Measurements from ENCODE around the gene YKT6. TPM values are rescaled to one million over a fixed set of nuclear protein-coding genes. Genes with fewer than 3 reads are reported as not detected.

YKT6 gene
- polyA plus RNA-seq, 1 donor (not counting 4 experiments of a cell fraction or from before 2014, with no cell fraction given) = 148 TPM

- dilution Hi-C loops (cut with MboI; ENCODE audit: extremely low pct_ligation_motif_present, low sequenced_read_pairs) = no loop called here
- FAIRE-seq = peak; percentile 75
- Histone ChIP-seq H3K36me3 (ENCODE audit: control insufficient read depth in 2 of 2, extremely low read depth in 1 of 2, insufficient read depth in 2 of 2, low read length in 2 of 2) (no peaks in the 10 kb centered on the region), H3K4me3 (ENCODE audit: control insufficient read depth in 2 of 3, extremely low read depth in 1 of 3, insufficient read depth in 2 of 3, low read depth in 1 of 3, low read length in 3 of 3) (no peak overlapping the region), H3K9me1 (ENCODE audit: control insufficient read depth, extremely low read depth, insufficient read depth, low read length) (peaks cover 3% of the 10 kb centered on the region), H3K79me2 (ENCODE audit: control insufficient read depth, insufficient read depth, low read length) (no peaks in the 10 kb centered on the region), H3K9ac (ENCODE audit: control insufficient read depth, extremely low read depth, insufficient read depth, low read length) (no peak overlapping the region), H3K4me1 (ENCODE audit: control insufficient read depth, extremely low read depth, insufficient read depth, low read length) (peaks cover 66% of the 10 kb centered on the region), H3K4me2 (ENCODE audit: control insufficient read depth, extremely low read depth, insufficient read depth, low read depth, low read length) (peak overlapping the region; percentile 43), H2AFZ (ENCODE audit: control insufficient read depth, low read length) (no peak overlapping the region), H3K9me3 (ENCODE audit: control insufficient read depth, low read depth, low read length) (no peaks in the 10 kb centered on the region), H3K27ac (ENCODE audit: control insufficient read depth, insufficient read depth, low read length) (no peak overlapping the region), H3K27me3 (ENCODE audit: control insufficient read depth, extremely low read depth, insufficient read depth, low read length) (peaks cover 7% of the 10 kb centered on the region), H4K20me1 (ENCODE audit: control insufficient read depth, extremely low read depth, insufficient read depth, low read length) (no peaks in the 10 kb centered on the region)
- DNase-seq (ENCODE audit: low read depth, low spot score) = peak; percentile 48
- no peak for TF ChIP-seq EZH2 (IDR thresholded peaks at IDR 0.05; ENCODE audit: low read length)
- no peak for TF ChIP-seq CTCF (optimal IDR thresholded peaks at IDR 0.05 in 1 of 3, IDR thresholded peaks at IDR 0.05 in 1 of 3, conservative IDR thresholded peaks at IDR 0.05 in 1 of 3; ENCODE audit: extremely low read depth in 1 of 3, insufficient read depth in 2 of 3, low read length in 3 of 3)
Measured at GRCh38 chr7:44262031-44262430, 61.3 kb downstream of the YKT6 start.

GRCh38 chr7:44263326-44264082 is 62.7 kb downstream of the YKT6 start:
- FAIRE-seq = no peak

More at GRCh38 chr7:44263326-44264082, 62.7 kb downstream of the YKT6 start:
- Histone ChIP-seq H3K4me1 (ENCODE audit: control insufficient read depth, extremely low read depth, insufficient read depth, low read length) (peaks cover 54% of the 10 kb centered on the region), H3K4me3 (ENCODE audit: control insufficient read depth in 2 of 3, extremely low read depth in 1 of 3, insufficient read depth in 2 of 3, low read depth in 1 of 3, low read length in 3 of 3) (no peak overlapping the region), H4K20me1 (ENCODE audit: control insufficient read depth, extremely low read depth, insufficient read depth, low read length) (no peaks in the 10 kb centered on the region), H3K36me3 (ENCODE audit: control insufficient read depth in 2 of 2, extremely low read depth in 1 of 2, insufficient read depth in 2 of 2, low read length in 2 of 2) (no peaks in the 10 kb centered on the region), H2AFZ (ENCODE audit: control insufficient read depth, low read length) (peak overlapping the region; percentile 36), H3K4me2 (ENCODE audit: control insufficient read depth, extremely low read depth, insufficient read depth, low read depth, low read length) (peak overlapping the region; percentile 69), H3K9ac (ENCODE audit: control insufficient read depth, extremely low read depth, insufficient read depth, low read length) (peak overlapping the region; percentile 46), H3K9me1 (ENCODE audit: control insufficient read depth, extremely low read depth, insufficient read depth, low read length) (peaks cover 2% of the 10 kb centered on the region), H3K79me2 (ENCODE audit: control insufficient read depth, insufficient read depth, low read length) (no peaks in the 10 kb centered on the region), H3K9me3 (ENCODE audit: control insufficient read depth, low read depth, low read length) (no peaks in the 10 kb centered on the region), H3K27ac (ENCODE audit: control insufficient read depth, insufficient read depth, low read length) (peak overlapping the region; percentile 48), H3K27me3 (ENCODE audit: control insufficient read depth, extremely low read depth, insufficient read depth, low read length) (peaks cover 7% of the 10 kb centered on the region)
- DNase-seq (ENCODE audit: low read depth, low spot score) = no peak
- TF ChIP-seq EZH2 (IDR thresholded peaks at IDR 0.05; ENCODE audit: low read length) (no peak), CTCF (optimal IDR thresholded peaks at IDR 0.05 in 1 of 3, IDR thresholded peaks at IDR 0.05 in 1 of 3, conservative IDR thresholded peaks at IDR 0.05 in 1 of 3; ENCODE audit: extremely low read depth in 1 of 3, insufficient read depth in 2 of 3, low read length in 3 of 3) (no peak)
- dilution Hi-C loops (cut with MboI; ENCODE audit: extremely low pct_ligation_motif_present, low sequenced_read_pairs) = no loop called here

Other genes starting within 250 kb of the YKT6 start
- gene SPDYE1, start 203.1 kb upstream of the YKT6 start, polyA plus RNA-seq = not detected in 3 replicates
- 76.1 to 107 TPM (median 88.4 TPM) in 3 replicates for gene DBNL, start 156.3 kb upstream of the YKT6 start, polyA plus RNA-seq
- gene PGAM2, start 135.4 kb upstream of the YKT6 start, polyA plus RNA-seq = not detected in 3 replicates
- 4.7 to 5.9 TPM (median 4.8 TPM) in 3 replicates for gene POLM, start 118.4 kb upstream of the YKT6 start, polyA plus RNA-seq
- gene AEBP1, start 96.6 kb upstream of the YKT6 start, polyA plus RNA-seq = 0.03 to 0.18 TPM (median 0.03 TPM) in 3 replicates
- 140 to 158 TPM (median 152 TPM) in 3 replicates for gene POLD2, start 77.4 kb upstream of the YKT6 start, polyA plus RNA-seq
- 0.19 to 2.9 TPM (median 0.59 TPM) in 3 replicates for gene MYL7, start 59.6 kb upstream of the YKT6 start, polyA plus RNA-seq
- 0.03 TPM in 1 of 3 replicates, not detected in the others for gene GCK, start 11.5 kb upstream of the YKT6 start, polyA plus RNA-seq
- gene CAMK2B, start 124.6 kb downstream of the YKT6 start, polyA plus RNA-seq = 0.25 to 0.32 TPM (median 0.31 TPM) in 3 replicates

All from keratinocyte (primary cell).